ENCODE results near the gene SGMS1.
"Not testable (repeated sequence)": the region's sequence is repeated elsewhere in the genome, so short reads cannot be mapped to it uniquely, and the experiment has no call there.

SGMS1 gene

GRCh38 chr10:50477287-50478203 is 146.2 kb downstream of the SGMS1 start:
- no peak overlapping the region for H3K4me3 ChIP-seq (ENCODE audit: low read depth, low read length)

- no peak overlapping the region for H3K4me3 ChIP-seq (ENCODE audit: low read depth, low read length)
These were observed 150.0 kb downstream of the SGMS1 start for GRCh38 chr10:50473756-50474155.

GRCh38 chr10:50472914-50473313 is 150.8 kb downstream of the SGMS1 start:
- H3K4me3 ChIP-seq (ENCODE audit: low read depth, low read length): no peak overlapping the region

DNA sequence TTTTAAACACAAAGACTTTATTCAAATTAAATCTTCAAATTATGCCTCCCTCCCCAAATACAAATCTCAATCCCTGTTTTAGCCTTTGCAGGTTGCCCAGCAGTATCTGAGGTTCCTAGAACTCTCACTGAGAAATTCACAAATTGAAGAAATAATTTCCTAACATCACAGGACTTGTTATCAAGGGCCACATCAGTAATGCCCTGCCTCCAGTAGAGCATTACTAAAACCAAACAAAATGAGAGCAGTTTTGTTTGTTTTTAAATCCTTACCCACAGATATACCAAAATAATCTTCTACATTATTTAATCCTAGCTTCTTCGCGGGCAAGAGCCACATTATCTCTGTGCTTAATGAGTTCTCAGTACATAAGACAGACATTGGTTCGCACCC is 152.2 kb downstream of the SGMS1 start:
- H3K4me3 ChIP-seq (ENCODE audit: low read depth, low read length): no peak overlapping the region

GRCh38 chr10:50470798-50471582 is 152.8 kb downstream of the SGMS1 start:
- H3K4me3 ChIP-seq (ENCODE audit: low read depth, low read length): no peak overlapping the region

DNA sequence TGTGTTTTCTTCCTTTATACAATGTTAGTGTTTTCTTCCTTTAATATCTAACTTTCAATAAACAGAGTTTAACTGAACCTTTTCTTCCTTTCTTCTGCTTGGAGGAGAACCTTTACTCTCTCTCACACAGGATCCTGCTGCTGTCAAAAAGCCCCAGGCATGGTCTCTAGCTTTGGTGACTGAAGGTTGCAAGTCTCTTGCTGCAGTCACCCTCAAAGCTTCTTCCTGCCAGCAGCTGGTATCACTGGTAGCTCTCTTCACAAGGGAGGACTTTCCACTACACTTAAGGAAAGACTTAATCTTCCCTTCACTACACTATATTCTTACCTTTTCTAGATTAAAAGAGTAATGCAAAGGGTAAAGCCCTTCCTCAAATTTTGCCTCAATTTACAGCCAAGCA is 153.4 kb downstream of the SGMS1 start:
- no peak overlapping the region for H3K4me3 ChIP-seq (ENCODE audit: low read depth, low read length)

DNA sequence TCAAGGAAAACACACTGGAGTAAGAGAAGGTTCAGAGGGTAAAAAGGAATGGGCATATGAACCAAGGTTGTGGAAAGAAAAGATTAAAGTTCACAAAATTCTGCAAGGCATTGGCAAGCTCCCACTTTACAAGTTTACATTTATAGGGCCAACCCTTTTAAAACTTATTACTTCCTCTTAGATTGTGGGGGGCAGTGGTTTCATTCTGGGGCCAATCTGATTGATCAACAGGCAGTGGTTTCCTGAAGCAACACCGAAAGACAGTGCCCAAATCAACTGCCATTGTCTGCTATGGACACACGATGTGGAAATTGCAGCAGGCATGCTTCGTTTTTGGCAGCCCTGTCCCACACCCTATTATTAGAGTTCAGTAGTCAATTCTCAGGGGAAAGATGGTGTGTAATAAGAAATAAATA is 154.0 kb downstream of the SGMS1 start:
- no peak overlapping the region for H3K4me3 ChIP-seq (ENCODE audit: low read depth, low read length)

DNA sequence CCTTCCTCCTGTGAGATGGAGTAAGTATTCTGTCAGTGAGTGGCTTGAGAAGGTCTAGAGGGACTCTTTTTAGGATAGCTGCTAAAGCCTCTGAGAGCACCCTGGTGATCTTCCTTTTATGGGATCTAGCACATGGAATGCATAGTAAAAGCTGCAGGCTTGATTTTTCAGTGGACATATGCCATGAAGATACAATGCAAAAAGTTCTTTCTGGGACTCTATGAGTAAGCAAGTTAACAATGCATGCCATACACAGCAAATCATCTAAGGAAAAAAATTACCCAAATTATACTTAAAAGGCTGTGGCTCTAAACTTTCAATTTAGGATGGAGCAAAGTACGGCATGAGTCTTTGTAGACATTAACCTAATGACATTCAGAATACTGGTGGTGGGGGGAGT is 154.5 kb downstream of the SGMS1 start:
- no peak overlapping the region for H3K4me3 ChIP-seq (ENCODE audit: low read depth, low read length)

DNA sequence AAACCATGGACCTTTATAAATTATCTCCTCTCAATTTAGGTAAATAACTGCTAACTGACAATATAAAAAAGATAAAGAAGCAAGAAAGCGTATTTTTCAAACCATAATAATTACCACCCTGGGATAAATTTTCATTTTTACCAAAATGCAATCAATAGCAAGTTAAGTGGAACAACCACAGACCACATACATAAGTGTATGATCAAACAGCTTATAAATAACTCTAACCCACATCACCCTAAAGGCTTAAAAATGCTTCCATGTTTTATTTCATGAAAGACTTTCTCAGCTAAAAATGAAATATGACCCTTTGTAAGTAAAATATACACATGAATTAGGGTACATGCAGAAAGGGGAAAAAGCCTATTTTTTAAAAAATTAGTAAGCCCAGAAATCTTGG is 156.5 kb downstream of the SGMS1 start:
- no peak overlapping the region for H3K4me3 ChIP-seq (ENCODE audit: low read depth, low read length)

DNA sequence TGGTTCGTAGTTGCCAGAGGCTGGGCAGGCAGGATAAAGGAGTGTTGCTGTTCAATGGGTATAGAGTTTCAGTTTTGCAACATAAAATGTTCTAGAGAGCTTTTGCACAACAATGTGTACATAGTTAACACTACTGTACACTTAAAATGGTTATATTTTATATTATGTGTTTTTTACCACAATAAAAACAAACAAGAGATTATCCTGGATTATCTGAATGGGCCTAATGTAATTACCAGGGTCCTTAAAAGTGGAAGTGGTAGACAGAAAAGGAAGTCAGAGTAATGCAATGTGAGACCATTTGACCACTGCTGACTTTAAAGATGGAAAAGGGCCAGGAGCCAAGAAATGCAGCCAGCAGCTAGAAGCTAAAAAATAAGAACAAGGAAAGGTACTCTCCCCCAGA is 159.7 kb downstream of the SGMS1 start:
- H3K4me3 ChIP-seq (ENCODE audit: low read depth, low read length): no peak overlapping the region

- no peak overlapping the region for H3K4me3 ChIP-seq (ENCODE audit: low read depth, low read length)
These were observed 161.9 kb downstream of the SGMS1 start for GRCh38 chr10:50461834-50462233.

DNA sequence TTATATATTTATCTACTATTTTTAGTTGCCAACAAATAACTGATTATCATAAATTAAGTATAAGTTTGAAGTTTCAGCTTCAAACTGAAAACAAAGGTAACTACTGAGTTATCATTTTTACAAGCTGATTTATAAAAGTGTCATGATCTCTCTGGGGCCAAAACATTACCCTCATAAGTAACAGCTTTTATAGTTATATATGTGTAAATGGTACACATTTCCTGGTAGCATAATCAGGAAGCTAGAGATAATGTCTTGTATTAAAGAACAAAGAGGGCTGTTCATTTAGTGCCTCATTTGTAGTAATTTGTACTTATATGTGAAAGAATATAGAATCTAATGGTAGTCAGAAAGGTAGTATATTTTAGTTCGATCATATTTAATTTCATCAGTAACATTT is 162.6 kb downstream of the SGMS1 start:
- H3K4me3 ChIP-seq (ENCODE audit: low read depth, low read length): no peak overlapping the region

GRCh38 chr10:50456719-50457118 is 167.0 kb downstream of the SGMS1 start:
- no peak overlapping the region for H3K4me3 ChIP-seq (ENCODE audit: low read depth, low read length)

- no peak overlapping the region for H3K4me3 ChIP-seq (ENCODE audit: low read depth, low read length)
These were observed 169.8 kb downstream of the SGMS1 start for GRCh38 chr10:50453940-50454339.

DNA sequence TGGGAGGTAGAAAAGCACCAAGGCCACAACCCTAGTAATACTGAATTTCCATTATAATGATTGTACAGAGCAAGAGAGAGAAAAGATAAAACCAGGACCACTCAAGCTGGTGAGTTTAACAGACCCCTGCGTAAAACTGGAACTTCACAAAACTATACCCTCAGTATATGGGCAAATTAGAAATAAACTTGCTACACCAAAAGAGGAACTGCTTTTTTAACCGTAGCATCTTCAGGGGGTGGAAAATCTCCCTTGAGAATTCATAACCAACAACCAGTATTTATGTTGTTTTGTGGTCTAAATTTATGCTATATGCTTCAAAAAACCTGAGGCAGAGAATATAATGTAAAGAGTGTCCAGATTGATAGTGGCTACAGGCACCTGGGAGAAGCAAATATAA is 171.2 kb downstream of the SGMS1 start:
- H3K4me3 ChIP-seq (ENCODE audit: low read depth, low read length): no peak overlapping the region

- no peak overlapping the region for H3K4me3 ChIP-seq (ENCODE audit: low read depth, low read length)
These were observed 176.1 kb downstream of the SGMS1 start for GRCh38 chr10:50447691-50448090.

- H3K4me3 ChIP-seq (ENCODE audit: low read depth, low read length): not testable (repeated sequence)
These were observed 178.0 kb downstream of the SGMS1 start for GRCh38 chr10:50445777-50446176.

DNA sequence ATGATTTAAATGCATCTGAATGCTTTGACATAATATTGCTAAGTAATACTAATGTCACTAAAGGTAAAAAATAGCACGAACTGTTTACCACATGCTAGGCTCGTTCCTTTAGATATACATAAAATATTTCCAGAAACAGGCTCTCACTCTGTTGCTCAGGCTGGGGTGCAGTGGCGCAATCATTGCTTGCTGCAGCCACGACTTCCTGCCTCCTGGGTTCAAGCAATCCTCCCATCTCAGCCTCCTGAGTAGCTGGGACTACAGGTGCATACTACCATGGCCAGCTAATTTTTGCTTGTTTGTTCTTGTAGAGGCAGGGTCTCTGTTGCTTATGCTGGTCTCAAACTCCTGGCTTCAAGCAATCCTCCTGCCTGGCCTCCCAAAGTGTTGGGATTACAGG is 183.3 kb downstream of the SGMS1 start:
- H3K4me3 ChIP-seq (ENCODE audit: low read depth, low read length): no peak overlapping the region

GRCh38 chr10:50439806-50440205 is 183.9 kb downstream of the SGMS1 start:
- no peak overlapping the region for H3K4me3 ChIP-seq (ENCODE audit: low read depth, low read length)

GRCh38 chr10:50439187-50439586 is 184.6 kb downstream of the SGMS1 start:
- no peak overlapping the region for H3K4me3 ChIP-seq (ENCODE audit: low read depth, low read length)

- H3K4me3 ChIP-seq (ENCODE audit: low read depth, low read length): no peak overlapping the region
These were observed 185.5 kb downstream of the SGMS1 start for GRCh38 chr10:50438049-50438936.
